GM18505 (cell line): ENCODE results near the gene FOXP1.

ENCODE experiments used
- ATAC-seq: cut with Tn5 transposase; IDR thresholded peaks from one replicate; pipeline ENCODE4 v1.9.1; 2021; ENCODE audit not compliant: unreplicated experiment
- POLR2A ChIP-seq: IDR thresholded peaks from 4 replicates; pipeline ENCODE4 v1.6.1; 2011; ENCODE audit warnings: borderline replicate concordance; ENCODE audit not compliant: insufficient read depth, insufficient read length; ENCODE audit errors: extremely low read depth

The FOXP1 gene

DNA sequence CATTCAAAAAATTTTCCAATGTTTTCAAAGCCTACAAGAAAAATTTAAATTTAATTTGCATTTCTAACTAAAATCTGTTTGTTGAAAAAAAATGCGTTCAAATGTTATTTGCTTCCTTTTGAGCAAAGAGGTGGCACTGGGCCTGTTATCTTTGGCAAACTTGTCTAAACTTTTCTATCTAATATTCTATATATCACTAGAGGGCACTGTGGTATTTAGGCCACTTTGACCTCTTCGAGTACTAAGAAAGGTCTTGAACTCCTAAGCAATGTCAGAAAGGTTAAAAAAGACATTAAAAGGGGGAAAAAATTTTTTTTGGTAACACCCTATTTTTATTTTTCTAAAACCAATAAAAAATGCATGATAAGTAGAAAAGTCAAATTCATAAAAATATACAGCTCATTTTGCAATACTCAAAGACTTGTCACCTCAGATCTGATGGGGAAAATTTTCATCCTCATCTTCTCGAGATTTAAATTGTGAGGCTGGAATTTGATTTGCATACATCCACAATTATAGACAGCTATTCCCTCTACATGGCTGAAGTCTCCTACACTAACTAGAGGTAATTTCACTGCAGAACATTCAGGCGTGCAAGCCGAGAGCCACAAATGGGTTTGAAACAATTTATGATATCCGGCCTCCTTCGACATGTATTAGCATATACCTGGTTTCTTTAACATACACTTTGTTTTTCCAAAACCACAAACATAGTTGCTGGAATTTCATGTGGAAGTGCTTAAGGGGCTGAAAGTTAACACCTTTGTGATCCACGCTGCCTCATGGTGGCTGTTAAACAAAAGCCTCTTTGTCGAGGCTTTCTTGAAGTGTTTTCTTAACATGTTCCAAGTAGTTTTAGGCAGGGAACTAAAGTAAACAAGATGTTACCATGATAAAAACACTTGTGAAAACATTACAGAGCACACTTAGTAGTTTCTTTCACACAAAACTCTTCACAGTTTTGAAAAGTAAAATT, 576.4 kb downstream of the FOXP1 start:
- TF ChIP-seq POLR2A = no peak
- ATAC-seq = no peak

DNA sequence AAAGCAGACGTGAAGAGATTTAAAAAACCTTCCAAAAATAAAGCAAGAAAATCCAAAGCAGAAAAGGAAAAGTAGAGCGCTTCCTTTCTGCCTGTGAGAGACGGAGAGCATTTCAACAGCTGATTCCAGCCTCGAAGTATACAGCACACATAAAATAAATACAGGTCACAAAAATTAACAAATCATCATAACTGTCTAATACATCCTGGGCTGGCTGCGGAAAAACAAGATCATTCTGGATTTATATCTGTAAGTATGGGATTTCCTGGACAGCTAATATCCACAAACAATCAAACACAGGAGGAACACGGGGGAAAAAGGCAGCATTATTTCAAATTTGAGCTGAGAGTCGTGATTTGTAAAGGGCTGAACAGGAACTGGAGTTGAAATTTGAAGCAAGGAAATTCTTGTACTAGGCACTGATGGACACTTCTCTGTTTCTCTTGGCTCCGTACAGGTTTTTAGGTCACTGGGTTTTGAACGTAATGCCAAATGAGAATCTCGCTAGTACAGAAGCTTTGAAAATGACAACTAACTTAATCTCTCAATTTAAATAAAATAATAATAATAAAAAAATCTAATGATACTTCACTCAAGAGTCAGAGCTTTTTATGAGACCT, 577.7 kb downstream of the FOXP1 start:
- no peak for TF ChIP-seq POLR2A
- no peak for ATAC-seq

DNA sequence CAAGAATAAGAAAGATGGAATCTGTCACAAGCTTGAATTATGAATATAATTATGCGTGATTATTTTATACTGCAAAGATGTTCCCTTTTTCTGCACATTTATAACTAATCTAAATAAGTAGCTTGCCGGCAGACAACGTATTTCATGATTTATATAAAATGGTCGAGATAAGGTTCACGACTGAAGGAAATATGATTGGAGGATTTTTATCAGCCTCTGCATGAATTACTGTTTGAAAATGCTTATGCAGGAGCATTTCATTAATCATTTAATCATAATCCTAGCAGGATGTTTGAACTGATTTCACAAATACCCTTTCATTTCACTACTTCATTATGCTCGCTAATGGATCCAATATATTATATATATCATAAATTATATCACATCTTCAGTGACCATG, 580.0 kb downstream of the FOXP1 start:
- no peak for ATAC-seq
- no peak for TF ChIP-seq POLR2A

DNA sequence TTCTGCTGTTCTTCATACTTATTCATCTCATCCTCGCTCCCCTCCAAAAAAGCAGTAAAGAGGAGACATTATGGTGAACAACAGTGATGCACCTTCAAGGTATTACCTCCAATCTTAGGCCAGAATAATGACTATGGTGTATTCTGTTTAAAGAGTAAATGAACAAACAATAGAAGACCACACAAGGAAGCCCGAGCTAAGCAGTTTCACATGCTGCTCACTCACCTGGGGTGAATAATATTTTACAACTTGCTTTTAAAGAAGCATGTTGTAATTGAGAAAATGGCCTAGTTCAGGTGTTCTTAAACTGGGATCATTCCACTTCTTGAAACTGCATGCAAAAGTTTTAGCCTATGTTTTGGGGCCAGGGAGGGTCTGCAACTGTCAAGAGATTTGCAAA, 581.2 kb downstream of the FOXP1 start:
- no peak for TF ChIP-seq POLR2A
- ATAC-seq = no peak

DNA sequence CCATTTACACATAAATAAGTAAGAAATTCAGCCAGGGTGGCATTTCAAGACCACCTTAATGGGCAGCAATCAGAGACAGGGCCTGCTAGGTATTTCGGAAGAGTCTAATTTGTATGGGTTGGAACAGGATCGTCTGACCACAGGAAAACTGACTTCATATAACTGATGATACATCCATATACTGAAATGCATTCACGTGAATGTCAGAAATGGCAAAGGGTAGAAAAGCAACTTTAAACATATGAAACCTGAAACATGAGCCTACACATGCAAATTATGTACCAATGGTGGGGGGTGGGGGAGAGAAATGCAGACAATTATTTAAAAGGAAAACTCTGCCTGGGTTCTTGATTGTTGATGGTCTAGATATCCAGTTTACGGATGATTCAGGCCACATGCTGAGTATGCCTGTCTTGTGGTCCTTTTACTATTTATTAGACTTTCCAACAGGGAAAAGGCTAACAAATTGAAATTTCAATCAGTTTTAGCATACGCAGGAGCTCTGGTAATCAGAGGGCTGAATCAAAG, 582.2 kb downstream of the FOXP1 start:
- ATAC-seq = no peak
- no peak for TF ChIP-seq POLR2A

DNA sequence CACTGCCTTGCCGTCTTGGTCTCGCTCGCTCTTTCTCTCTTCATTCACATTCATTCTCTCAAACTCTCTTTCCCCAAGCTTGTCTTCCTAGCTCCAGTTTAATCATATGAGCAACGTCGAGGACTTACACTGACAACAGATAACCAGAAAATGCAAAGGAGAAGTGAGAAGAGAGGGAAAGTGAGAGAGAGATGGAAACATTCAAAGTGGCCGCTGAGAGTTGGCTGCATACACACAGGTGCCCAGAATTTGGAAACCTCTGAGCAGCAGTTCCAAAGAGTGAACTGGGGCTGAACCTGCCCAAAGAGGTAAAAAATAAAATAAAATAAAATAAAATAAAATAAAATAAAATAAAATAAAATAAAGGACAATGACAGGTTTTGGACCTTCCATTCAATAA, 583.0 kb downstream of the FOXP1 start:
- TF ChIP-seq POLR2A = no peak

DNA sequence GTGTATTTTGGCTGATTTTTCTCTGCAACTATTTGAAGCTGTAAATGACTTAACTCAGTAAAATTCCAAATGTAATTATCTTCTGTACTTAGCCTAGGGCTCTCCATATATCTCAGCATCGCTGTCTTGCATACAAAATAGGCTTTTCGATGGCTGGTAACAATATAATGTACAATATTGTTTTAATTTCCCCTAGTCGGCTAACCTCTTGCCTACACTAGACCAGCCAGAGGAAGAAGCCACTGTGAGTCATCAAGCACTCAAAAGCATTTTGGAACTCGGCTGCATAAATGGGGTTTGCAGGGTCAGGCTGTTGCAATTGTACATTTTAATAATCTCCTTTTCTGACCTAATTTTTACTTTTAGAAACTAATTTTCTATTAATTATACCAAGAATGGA, 583.8 kb downstream of the FOXP1 start:
- no peak for ATAC-seq
- TF ChIP-seq POLR2A = no peak

More for the DNA sequence above, 583.0 kb downstream of the FOXP1 start:
- ATAC-seq = no peak

DNA sequence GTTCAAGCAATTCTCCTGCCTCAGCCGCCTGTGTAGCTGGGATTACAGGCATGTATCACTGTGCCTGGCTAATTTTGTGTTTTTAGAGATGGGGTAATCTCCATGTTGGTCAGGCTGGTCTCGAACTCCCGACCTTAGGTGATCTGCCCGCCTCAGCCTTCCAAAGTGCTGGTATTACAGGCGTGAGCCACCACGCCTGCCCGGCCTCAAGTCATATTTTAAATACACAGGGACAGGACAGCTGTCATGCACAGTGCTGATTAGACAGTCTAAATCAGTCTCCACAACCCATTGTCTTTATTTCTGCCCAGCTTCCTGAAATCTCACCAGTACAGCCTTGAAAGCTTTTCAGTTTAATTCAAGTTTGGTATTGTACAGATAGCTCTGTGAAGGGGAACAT, 587.4 kb downstream of the FOXP1 start:
- TF ChIP-seq POLR2A = no peak

DNA sequence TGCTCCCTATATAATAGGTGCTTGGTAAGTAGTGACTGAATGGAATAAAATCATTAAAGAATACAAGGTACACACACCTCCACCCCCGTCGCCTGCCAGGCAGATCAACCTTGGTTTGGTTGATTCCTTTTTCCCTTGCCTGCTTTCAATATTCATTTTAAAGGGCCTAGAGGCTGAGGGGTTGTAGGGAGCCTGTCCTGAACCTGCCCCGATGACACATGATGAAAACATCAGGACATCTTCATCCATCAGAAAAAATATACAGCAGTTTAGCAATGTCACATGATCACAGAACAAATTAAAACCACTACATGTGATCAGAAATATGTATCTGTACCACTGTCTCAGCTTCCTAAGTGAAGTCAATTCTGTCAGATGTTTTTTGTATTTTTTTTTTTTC, 588.9 kb downstream of the FOXP1 start:
- no peak for ATAC-seq
- no peak for TF ChIP-seq POLR2A

More for the DNA sequence above, 587.4 kb downstream of the FOXP1 start:
- no peak for ATAC-seq

DNA sequence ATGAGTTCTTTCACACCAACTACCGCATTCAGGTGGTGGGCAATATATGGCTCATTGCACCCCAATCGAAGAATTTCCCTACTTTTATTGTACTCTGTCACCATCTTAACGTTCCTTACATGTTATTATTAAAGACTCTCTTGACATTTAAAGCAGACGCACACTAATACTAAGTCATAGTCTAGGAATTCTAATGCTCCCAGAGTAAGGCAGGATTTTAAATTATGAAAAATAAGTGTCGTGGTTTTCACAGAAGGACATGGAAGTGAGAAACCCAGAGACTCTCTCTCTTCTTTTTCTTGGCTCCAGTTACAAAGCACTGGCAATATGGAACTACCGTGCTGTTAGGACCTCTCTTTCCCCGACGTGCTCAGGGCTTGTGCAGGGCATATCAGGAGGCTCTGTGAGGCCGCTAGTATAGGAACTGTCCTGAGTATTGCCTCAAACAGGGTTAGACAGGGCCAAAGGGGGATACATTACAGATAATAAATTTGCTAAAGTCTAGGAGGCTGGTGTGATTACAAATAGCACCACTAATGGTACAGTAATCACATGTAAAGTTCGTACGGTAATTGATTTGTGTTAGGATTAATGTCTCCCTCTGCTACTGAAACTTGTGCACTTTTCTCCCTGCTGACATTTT, 590.8 kb downstream of the FOXP1 start:
- TF ChIP-seq POLR2A = no peak
- no peak for ATAC-seq

DNA sequence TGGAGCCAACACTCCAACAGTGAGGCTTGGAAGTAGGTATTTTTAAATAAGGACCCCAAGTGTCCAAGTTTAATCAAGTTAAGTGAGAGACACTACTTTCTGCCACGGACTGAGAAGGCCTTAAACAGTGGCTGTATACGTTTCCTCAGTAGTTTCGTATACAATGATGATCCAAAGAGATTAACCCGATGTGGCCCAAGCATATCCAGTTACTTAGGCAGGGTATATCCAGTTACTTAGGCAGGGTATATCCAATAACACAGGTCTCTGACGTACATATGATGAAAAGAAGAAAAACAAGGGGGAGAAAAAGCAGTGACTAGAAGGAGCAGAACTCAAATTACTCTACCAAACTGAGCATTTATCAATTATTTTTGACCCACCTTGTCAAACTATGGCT, 591.4 kb downstream of the FOXP1 start:
- no peak for ATAC-seq
- TF ChIP-seq POLR2A = no peak

DNA sequence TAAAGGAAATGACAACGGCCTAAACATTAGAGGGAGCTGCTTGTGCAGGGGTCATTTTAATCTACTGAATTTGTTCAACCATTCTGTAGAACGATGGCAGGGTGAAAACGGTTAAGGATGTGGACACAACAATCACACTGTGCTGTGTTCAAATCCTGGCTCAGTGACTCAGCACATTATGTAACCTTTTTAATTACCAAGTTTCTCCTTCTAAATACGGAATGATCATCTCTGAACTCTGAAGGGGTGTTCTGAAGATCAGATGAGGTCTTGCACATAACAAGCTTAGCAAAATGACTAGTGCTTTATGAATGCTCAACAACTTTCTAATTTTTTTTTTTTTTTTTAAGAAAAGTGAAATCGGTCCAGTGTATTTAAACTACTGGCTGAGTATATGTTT, 592.8 kb downstream of the FOXP1 start:
- ATAC-seq = no peak
- TF ChIP-seq POLR2A = no peak

DNA sequence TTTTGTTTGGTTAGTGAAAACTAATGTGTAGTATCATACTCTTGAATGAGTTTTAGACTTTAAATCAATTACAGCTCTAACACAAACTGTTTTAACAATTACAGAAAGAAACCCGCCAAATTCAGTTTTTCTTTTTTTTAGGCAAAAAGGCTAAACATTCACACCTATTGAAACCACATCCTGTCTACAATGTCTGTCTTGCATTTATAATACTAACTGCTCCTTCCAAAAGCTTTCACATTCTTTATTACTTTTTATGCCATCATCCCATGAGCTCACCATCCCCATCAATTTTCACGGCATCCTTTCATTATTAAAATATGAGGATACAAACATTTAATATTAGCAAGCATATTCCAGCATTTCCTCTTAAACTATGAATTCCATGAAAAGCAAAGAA, 593.3 kb downstream of the FOXP1 start:
- no peak for ATAC-seq
- TF ChIP-seq POLR2A = no peak
